ENCODE data around the gene HAPLN2. TPM values are rescaled to one million over a fixed set of nuclear protein-coding genes. Genes with fewer than 3 reads are reported as not detected.
"Not testable (repeated sequence)": the region's sequence is repeated elsewhere in the genome, so short reads cannot be mapped to it uniquely, and the experiment has no call there.

The HAPLN2 gene
- total RNA-seq, 1 donor from 2014 or later, result not detected

DNA sequence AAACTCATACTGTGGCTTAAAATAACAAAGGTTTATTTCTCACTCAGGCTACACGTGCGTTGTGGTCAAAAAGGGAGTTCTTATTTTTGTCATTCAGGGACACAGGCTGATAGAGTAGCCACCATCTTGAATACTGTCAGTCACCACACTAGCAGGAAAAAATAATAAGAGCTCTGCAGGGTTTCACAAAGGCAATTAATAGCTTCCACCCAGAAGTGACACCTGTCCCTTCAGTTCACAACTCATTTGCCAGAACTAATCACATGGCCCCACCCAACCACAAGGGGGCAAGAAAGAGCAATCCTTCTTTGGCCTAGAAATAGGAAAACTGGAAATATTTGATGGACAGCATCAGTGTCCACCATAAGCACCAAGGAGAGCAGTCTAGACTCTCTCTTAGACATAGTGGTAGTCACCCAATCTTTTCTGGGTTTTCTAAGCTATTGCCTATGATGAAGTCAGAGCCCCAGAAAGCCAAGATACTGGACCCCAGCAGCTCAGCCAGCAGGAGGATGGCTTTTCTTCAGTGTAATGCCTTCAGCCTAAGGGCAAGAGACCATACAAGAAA, 8.2 kb downstream of the HAPLN2 start:
- H3K4me3 ChIP-seq (ENCODE audit: low read depth, low read length), result no peak overlapping the region
- DNase-seq (ENCODE audit: low read depth), result no peak
- TF ChIP-seq, protein P1, sequence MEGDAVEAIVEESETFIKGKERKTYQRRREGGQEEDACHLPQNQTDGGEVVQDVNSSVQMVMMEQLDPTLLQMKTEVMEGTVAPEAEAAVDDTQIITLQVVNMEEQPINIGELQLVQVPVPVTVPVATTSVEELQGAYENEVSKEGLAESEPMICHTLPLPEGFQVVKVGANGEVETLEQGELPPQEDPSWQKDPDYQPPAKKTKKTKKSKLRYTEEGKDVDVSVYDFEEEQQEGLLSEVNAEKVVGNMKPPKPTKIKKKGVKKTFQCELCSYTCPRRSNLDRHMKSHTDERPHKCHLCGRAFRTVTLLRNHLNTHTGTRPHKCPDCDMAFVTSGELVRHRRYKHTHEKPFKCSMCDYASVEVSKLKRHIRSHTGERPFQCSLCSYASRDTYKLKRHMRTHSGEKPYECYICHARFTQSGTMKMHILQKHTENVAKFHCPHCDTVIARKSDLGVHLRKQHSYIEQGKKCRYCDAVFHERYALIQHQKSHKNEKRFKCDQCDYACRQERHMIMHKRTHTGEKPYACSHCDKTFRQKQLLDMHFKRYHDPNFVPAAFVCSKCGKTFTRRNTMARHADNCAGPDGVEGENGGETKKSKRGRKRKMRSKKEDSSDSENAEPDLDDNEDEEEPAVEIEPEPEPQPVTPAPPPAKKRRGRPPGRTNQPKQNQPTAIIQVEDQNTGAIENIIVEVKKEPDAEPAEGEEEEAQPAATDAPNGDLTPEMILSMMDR (conservative IDR thresholded peaks at IDR 0.05; ENCODE audit: low read depth, low read length), result peak; percentile 90

DNA sequence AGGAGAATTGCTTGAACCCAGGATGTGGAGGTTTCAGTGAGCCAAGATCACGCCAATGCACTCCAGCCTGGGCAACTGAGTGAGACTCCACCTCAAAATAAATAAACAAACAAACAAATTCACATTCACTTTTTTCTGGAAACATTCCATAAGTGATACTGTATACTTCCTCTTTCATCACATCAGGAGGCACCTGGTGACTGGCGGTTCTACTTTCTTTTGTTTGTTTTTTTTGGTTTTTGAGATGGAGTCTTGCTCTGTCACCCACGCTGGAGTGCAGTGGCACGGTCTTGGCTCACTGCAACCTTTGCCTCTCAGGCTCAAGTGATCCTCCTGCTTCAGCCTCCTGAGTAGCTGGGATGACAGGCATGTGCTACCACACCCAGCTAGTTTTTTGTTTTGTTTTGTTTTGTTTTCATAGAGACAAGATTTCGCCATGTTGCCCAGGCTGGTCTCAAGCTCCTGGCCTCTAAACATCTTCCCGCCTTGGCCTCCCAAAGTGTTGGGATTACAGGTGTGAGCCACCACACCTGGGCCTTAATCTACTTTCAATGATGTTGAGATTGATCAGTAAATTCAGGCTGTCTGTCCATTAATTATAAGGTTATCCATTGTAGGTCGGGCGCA, 10.7 kb downstream of the HAPLN2 start:
- no peak overlapping the region for H3K4me3 ChIP-seq (ENCODE audit: low read depth, low read length)
- TF ChIP-seq, protein P1 (conservative IDR thresholded peaks at IDR 0.05; ENCODE audit: low read depth, low read length), result no peak
- DNase-seq (ENCODE audit: low read depth), result no peak

DNA sequence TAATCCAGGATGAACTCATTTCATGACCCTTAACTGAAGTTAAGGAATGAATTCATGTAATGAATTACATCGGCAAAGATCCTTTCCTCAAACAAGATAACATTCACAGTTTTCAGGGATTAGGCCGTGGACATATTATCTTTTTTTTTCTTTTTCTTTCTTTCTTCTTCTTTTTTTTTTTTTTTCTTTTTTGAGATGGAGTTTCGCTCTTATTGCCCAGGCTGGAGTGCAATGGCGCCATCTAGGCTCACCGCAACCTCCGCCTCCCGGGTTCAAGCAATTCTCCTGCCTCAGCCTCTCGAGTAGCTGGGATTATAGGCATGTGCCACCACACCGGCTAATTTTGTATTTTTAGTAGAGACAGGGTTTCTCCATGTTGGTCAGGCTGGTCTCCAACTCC, 11.9 kb downstream of the HAPLN2 start:
- not testable (repeated sequence) for DNase-seq (ENCODE audit: low read depth); H3K4me3 ChIP-seq (ENCODE audit: low read depth, low read length)

DNA sequence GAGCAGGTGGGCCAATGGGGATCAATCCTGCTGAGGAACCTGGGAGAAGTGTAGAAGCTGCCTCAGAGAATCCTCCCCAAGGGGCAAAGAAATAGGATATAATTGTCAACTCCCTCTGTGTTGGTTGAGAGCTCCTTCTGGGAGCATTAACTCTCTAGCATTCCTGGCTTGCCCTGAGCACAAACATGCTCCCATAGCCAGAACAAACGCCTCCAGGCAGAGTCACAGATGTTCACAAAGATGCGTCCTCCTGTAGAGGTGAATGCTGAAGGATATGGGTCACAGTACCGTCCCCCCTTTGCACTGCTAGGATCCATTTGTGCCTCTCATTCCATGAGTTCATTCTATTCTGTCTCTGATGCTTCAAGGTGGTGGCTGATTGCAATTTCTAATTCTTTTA, 13.1 kb downstream of the HAPLN2 start:
- no peak overlapping the region for H3K4me3 ChIP-seq (ENCODE audit: low read depth, low read length)
- TF ChIP-seq, protein P1 (conservative IDR thresholded peaks at IDR 0.05; ENCODE audit: low read depth, low read length), result no peak
- DNase-seq (ENCODE audit: low read depth), result no peak

DNA sequence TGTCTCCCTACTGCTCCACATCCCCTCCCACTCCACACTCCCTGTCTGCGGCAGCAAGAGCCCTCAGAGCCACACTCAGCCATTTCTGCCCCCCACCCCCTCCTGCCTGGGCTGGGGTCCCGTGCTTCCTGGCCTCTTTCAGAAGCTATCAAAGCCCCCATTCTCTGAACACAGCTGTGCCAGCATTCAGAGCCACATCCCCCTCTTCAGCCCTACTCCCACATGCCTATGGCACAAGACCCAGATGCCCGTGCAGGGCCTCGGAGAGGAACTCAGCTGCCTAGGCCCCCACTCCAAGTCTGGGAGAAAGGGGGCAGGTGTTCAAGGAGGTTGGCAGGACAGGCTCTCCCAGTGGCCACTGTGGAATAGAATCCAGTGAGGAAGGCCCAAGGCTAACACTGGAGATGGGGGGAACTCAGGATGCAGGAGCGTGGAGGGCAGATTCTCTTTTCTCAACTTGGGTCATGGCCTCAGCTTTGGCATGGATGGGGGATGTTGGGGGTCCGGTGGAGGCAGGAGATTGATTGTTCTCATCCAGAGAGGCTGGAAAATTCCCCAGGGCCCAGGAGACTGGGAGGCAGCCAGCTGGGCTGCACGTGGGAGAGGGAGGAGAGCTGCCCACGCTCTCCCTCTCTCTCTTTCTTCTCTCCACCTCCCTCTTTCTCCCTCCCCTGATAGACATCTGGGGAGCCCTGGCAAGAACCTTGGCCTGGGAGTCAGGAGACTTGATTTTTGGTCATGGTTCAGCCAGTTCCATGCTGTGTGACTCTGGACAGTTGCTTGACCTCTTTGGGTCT, 19.2 kb downstream of the HAPLN2 start:
- TF ChIP-seq, protein P1 (conservative IDR thresholded peaks at IDR 0.05; ENCODE audit: low read depth, low read length), result no peak
- DNase-seq (ENCODE audit: low read depth), result no peak
- H3K4me3 ChIP-seq (ENCODE audit: low read depth, low read length), result no peak overlapping the region

DNA sequence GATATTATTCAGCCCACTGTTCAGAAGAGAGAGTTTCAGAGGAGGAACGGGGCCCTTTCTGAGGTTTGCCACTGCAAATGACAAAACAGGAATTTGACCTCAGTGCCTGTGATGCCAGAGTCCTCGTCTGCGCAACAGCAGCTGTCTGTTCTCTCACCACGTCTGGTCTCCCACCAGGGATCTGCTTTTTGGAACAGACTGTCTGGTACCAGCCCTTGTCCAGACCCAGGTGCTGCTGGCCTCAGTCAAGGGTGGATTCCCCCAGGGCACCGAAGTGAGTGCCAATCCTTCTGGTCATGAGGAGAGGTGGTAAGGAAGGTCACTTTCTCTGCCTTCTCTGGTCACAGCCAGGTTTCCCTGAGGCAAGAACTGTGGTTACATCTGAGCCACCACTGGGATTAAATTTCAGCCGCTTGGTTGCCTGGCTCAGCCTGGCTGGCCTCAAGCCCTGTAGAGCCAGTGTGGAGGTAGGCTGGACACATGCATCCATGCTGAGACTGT, 20.4 kb downstream of the HAPLN2 start:
- H3K4me3 ChIP-seq (ENCODE audit: low read depth, low read length), result no peak overlapping the region
- TF ChIP-seq, protein P1 (conservative IDR thresholded peaks at IDR 0.05; ENCODE audit: low read depth, low read length), result no peak
- no peak for DNase-seq (ENCODE audit: low read depth)
